Smooth muscle cell (in vitro differentiated cells): ENCODE data around the gene CYP46A1. TPM values are rescaled to one million over a fixed set of nuclear protein-coding genes. Genes with fewer than 3 reads are reported as not detected.

Source experiments
- DNase-seq: peaks from one replicate; lab custom pipeline; 2025; ENCODE audit not compliant: unreplicated experiment; lab: John Stamatoyannopoulos, UW
- H2AFZ ChIP-seq: fragments of 200-600 bp; sonication (generic); 2 replicates; pipeline ENCODE4 v1.6.0; 2016; ENCODE audit warnings: antibody characterized with exemption, low read depth, mild to moderate bottlenecking
- H3F3A ChIP-seq: fragments of 200-600 bp; sonication (generic); 2 replicates; pipeline ENCODE4 v1.6.0; 2017; ENCODE audit warnings: antibody characterized with exemption, low read depth
- H3K27ac ChIP-seq: fragments of 200-600 bp; sonication (generic); 2 replicates; pipeline ENCODE4 v1.5.1; 2016; ENCODE audit warnings: low read depth, mild to moderate bottlenecking
- H3K27me3 ChIP-seq: fragments of 200-600 bp; sonication (generic); 2 replicates; pipeline ENCODE4 v1.6.1; 2016; ENCODE audit warnings: low read depth, mild to moderate bottlenecking
- H3K36me3 ChIP-seq: fragments of 200-600 bp; sonication (generic); 2 replicates; pipeline ENCODE4 v1.5.1; 2016; ENCODE audit warnings: low read depth
- H3K4me1 ChIP-seq: fragments of 200-600 bp; sonication (generic); 2 replicates; pipeline ENCODE4 v1.5.1; 2016; ENCODE audit warnings: low read depth
- H3K4me2 ChIP-seq: fragments of 200-600 bp; sonication (generic); 2 replicates; pipeline ENCODE4 v1.6.0; 2016; ENCODE audit warnings: mild to moderate bottlenecking
- H3K4me3 ChIP-seq: fragments of 200-600 bp; sonication (generic); 2 replicates; pipeline ENCODE4 v1.5.1; 2016; ENCODE audit warnings: mild to moderate bottlenecking
- H3K79me2 ChIP-seq: fragments of 200-600 bp; sonication (generic); 2 replicates; pipeline ENCODE4 v1.6.0; 2016; ENCODE audit warnings: low read depth, mild to moderate bottlenecking
- H3K9ac ChIP-seq: fragments of 200-600 bp; sonication (generic); 2 replicates; pipeline ENCODE4 v1.6.0; 2016; ENCODE audit warnings: low read depth
- H3K9me3 ChIP-seq: fragments of 200-600 bp; sonication (generic); replicated peaks from 2 replicates; pipeline ENCODE4 v1.5.1; 2016; ENCODE audit warnings: low read depth
- H4K20me1 ChIP-seq: fragments of 200-600 bp; sonication (generic); 2 replicates; pipeline ENCODE4 v1.6.0; 2016; ENCODE audit warnings: low read depth
- CTCF ChIP-seq: fragments of 200-600 bp; sonication (generic); IDR thresholded peaks from 2 replicates; pipeline ENCODE4 v1.5.1; 2017; ENCODE audit warnings: borderline replicate concordance, mild to moderate bottlenecking, antibody characterized with exemption; ENCODE audit not compliant: insufficient read depth, poor library complexity, severe bottlenecking
- WGBS: methylation state at CpG from one replicate; pipeline ENCODE4 v1.1.7; 2016; ENCODE audit warnings: low lambda C conversion rate; 5-methylcytosine and 5-hydroxymethylcytosine counted together
- polyA plus RNA-seq: library from polyadenylated mRNA; unstranded; fragments of >200 nt; fragmentation: Nextera tagmentation; extraction: Ambion mirVana; gene quantifications from 2 replicates; pipeline ENCODE4 v1.2.1, GENCODE V29; 2016
- total RNA-seq: library from RNA; depleted of rRNA; stranded (reverse); fragments of >200 nt; gene quantifications from 2 replicates; pipeline ENCODE4 v1.2.3, GENCODE V29; 2014

Gene CYP46A1
- total and polyA plus RNA-seq, 2 experiments from 2014 or later: 0.63 to 1.0 TPM

- DNase-seq: no peak
- no peaks in the 10 kb centered on the region for H3K4me1 ChIP-seq
- H3F3A ChIP-seq: no peaks in the 10 kb centered on the region
- WGBS: 64% methylated on average over 9 of the region's 9 CpGs
- H3K4me2 ChIP-seq: no peak overlapping the region
- H3K27me3 ChIP-seq: no peaks in the 10 kb centered on the region
- no peak overlapping the region for H3K9ac ChIP-seq
- no peak overlapping the region for H3K4me3 ChIP-seq
- H2AFZ ChIP-seq: no peak overlapping the region
- H3K9me3 ChIP-seq: no peaks in the 10 kb centered on the region
- H3K36me3 ChIP-seq: no peaks in the 10 kb centered on the region
- H3K27ac ChIP-seq: no peak overlapping the region
- TF ChIP-seq CTCF: no peak
- H4K20me1 ChIP-seq: no peaks in the 10 kb centered on the region
- H3K79me2 ChIP-seq: no peaks in the 10 kb centered on the region
These were observed 33.9 kb upstream of the CYP46A1 start for GRCh38 chr14:99650189-99650588.

GRCh38 chr14:99651953-99652746 is 31.9 kb upstream of the CYP46A1 start:
- no peak for DNase-seq
- H3F3A ChIP-seq: no peaks in the 10 kb centered on the region
- no peak overlapping the region for H3K4me2 ChIP-seq
- H3K4me1 ChIP-seq: no peaks in the 10 kb centered on the region
- no peaks in the 10 kb centered on the region for H3K36me3 ChIP-seq
- H3K9ac ChIP-seq: no peak overlapping the region
- no peaks in the 10 kb centered on the region for H3K9me3 ChIP-seq
- H4K20me1 ChIP-seq: no peaks in the 10 kb centered on the region
- no peaks in the 10 kb centered on the region for H3K27me3 ChIP-seq
- H3K4me3 ChIP-seq: no peak overlapping the region
- H3K27ac ChIP-seq: no peak overlapping the region
- WGBS: 96% methylated on average over 32 of the region's 32 CpGs
- no peak for TF ChIP-seq CTCF
- no peak overlapping the region for H2AFZ ChIP-seq
- H3K79me2 ChIP-seq: no peaks in the 10 kb centered on the region

- H3K4me3 ChIP-seq: no peak overlapping the region
- H3K36me3 ChIP-seq: no peaks in the 10 kb centered on the region
- H3F3A ChIP-seq: no peaks in the 10 kb centered on the region
- H2AFZ ChIP-seq: no peak overlapping the region
- no peaks in the 10 kb centered on the region for H3K9me3 ChIP-seq
- no peaks in the 10 kb centered on the region for H3K79me2 ChIP-seq
- WGBS: 73% methylated on average over 7 of the region's 7 CpGs
- H3K27me3 ChIP-seq: no peaks in the 10 kb centered on the region
- H3K4me1 ChIP-seq: no peaks in the 10 kb centered on the region
- no peak overlapping the region for H3K4me2 ChIP-seq
- no peak for DNase-seq
- no peak overlapping the region for H3K9ac ChIP-seq
- no peak for TF ChIP-seq CTCF
- no peaks in the 10 kb centered on the region for H4K20me1 ChIP-seq
- no peak overlapping the region for H3K27ac ChIP-seq
These were observed 29.7 kb upstream of the CYP46A1 start for GRCh38 chr14:99654235-99654985.

- Histone ChIP-seq H3K27ac (no peak overlapping the region), H3K4me2 (no peak overlapping the region), H4K20me1 (no peaks in the 10 kb centered on the region), H3K9ac (no peak overlapping the region), H3K27me3 (no peaks in the 10 kb centered on the region), H3K9me3 (no peaks in the 10 kb centered on the region), H3K4me3 (no peak overlapping the region), H2AFZ (no peak overlapping the region), H3K4me1 (peaks cover 4% of the 10 kb centered on the region), H3K79me2 (no peaks in the 10 kb centered on the region), H3K36me3 (no peaks in the 10 kb centered on the region), H3F3A (no peaks in the 10 kb centered on the region)
- 65% methylated on average over 4 of the region's 4 CpGs for WGBS
- TF ChIP-seq CTCF: no peak
- no peak for DNase-seq
These were observed 28.6 kb upstream of the CYP46A1 start for GRCh38 chr14:99655521-99655920.
